Islet precursor cell (in vitro differentiated cells): ENCODE measurements around the gene TAS1R3.
"Not testable (repeated sequence)": the region's sequence is repeated elsewhere in the genome, so short reads cannot be mapped to it uniquely, and the experiment has no call there.

Experiments
- DNase-seq: peaks from one replicate; pipeline ENCODE4 v3.0.0-alpha.2; 2018

TAS1R3 gene

DNA sequence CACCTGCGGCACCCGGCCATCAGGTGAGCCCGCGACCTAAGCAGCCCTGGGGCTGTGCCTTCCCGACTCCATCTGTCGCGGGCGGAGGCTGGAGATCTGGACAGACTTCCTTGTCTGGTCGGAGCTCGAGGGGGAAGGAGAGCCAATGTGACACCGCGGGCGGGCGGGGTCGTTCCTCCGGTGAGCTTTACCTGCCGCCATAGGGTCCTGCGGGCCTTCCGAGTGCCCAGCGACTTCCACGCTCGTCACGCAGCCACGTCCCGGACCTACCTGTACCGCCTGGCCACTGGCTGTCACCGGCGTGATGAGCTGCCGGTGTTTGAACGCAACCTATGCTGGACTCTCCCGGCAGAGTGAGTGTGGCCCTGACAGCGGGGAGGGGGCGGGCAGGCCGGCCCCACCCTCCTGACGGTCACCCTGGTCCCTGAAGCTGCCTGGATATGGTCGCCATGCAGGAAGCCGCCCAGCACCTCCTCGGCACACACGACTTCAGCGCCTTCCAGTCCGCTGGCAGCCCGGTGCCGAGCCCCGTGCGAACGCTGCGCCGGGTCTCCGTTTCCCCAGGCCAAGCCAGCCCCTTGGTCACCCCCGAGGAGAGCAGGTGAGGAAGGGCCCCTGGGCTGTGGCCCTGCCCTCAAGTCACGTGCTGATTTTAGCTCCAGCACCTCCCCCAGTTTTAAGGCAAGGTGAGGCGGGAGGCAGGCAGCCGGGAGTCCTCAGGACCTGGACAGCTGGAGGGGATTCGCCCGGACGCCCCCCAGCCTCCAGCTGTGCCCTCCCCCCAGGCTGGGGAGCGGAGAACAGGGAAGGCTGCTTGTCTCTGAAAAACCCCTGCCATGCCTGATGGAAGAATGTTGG lies 21.6 kb upstream of the TAS1R3 start:
- DNase-seq = peak; percentile 70

DNA sequence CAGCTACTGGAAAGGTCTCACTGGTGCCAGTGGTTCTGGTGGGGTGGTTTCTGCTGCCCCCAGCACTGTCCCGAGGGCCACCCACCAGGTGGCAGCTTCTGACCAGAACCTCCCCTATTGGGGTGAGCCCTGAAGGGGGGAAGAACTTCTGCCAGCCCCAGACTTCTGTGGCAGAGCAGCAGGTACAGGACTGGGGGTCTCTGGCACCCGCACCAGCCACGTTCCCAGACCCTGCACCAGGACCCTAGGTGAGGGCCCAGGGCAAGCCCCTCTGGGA lies 21.0 kb upstream of the TAS1R3 start:
- no peak for DNase-seq

DNA sequence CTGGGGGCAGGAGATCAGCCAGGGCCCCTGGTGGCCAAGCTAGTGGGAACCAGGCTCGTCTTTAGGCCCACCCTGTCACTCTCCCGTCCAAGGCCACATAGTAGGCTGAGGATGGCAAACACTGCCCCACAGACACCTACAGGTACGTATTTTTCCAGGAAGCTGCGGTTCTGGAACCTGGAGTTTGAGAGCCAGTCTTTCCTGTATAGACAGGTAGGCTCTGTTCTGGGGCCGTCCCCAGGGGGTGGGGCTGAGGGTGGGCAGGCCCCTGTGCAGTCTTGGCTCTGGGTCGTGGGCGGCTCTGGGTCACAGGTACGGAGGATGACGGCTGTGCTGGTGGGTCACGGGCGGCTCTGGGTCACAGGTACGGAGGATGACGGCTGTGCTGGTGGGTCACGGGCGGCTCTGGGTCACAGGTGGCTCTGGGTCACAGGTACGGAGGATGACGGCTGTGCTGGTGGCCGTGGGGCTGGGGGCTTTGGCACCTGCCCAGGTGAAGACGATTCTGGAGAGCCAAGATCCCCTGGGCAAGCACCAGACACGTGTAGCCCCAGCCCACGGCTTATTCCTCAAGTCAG lies 20.5 kb upstream of the TAS1R3 start:
- no peak for DNase-seq

DNA sequence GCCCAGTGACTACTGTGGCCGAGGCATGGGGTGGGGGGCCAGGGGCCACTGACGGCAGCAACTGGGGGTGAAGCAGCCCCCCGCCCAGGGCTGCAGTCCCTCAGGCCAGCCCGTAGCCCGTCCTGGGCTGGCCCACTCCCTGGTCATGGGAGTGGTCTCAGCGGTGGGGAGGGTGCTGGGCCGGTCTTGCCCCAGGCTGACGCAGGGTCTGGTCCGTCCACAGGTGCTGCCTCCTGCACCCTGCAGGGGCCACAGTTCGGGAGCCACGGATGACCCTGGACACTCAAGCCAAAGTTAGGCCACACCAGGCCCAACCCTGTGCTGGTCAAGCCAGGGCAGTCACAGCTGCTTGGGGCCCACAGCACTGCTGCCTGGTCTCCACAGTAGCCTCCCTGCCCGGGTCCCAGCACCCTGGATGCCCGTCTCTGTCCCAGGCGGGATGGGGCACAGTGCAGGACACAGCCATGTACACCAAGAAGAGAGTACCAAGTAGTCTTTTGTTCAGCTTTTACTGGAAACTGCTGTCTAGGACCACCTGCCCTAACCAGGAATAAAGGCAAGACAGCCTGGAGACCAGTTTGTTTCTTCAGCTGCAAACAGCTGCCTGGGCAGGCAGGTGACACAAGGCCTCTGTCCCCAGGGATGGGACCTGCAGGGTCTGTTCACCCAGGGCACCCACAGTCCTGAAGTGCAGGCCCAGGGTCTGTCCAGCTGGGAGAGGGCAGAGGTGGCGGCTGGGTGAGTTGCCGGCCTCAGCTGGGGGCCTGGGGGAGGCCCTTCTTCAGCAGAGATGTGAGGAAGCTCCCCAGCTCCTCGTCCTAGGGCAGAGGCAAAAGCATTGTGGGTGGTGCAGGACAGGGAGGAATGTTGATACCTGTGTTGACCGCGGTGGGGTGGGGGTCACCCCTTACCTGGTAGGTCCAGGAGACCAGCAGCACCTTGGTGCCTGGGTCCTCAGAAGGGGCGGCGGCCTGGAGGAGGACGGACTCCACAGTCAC lies 19.7 kb upstream of the TAS1R3 start:
- DNase-seq = no peak

DNA sequence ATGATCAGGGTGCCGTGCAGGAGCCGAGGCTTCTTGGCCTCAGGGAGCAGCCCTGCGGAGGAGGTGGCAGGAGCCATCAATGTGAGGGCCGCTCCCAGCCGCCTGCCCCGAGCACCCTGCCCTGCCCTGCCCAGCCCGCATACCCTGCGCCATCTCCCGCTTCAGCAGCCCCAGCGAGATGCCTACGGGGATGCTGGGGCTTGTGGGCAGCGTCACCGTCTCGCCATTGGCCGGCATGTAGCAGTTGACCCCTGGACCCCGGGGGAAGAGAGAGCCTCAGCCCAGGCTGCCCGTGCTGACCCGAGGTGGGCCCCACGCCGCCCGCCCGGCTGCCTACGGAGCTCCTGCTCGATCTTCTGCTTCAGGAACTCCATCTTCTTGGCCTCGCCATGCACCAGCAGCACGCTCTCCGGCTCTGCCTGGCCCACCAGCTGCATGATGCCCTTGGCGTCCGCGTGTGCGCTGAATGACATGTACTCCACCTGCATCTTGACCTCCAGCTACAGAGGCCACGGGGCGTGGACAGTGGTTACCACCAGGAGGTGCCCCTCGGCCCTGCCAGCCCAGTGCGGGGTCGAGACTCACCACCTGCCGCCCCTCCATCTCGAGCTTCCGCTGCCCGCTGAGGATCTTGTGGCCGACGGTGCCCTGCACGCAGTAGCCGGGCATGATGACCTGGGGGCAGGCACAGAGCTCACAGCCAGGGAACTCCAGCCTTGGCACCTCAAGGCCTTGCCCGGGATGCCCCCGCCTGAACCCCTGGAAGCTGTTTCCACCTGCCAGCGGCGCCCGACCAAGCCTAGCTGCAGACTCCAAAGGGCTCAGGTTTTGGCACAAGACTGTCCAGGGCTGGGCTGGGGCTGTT lies 18.4 kb upstream of the TAS1R3 start:
- no peak for DNase-seq

DNA sequence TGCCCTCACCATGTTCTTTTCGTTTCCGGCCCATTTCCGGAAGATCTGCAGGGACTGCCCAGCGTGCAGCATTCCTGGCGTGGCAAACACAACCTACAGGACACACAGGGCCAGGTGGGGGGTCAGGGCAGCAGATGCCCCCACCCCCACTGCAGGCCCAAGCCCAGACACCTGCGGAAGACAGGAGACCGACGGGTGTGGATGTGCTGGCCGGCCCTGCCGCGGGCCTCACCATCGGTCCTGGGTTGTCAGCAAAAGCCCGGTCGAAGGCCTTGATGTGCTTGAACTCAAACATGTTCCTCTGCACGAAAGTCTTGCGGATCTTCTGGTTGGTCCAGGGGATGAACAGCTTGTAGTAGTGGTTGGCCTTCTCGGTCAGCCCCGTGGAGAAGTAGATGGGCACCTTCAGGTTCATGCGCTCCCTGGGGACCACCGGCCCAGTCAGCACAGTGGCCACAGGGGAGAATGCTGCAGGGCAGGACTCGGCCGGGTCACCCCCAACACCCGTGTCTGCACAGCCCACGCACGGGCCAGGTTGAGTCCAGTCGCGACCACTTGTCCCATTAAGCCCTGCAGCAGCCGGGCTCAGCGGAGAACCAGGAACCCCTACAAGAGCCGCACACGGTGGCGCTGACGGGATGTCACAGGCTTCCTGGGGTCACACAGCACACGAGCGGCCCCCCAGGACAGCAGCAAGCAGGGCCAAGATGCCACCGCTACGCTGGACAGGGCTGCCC lies 17.4 kb upstream of the TAS1R3 start:
- DNase-seq = no peak

DNA sequence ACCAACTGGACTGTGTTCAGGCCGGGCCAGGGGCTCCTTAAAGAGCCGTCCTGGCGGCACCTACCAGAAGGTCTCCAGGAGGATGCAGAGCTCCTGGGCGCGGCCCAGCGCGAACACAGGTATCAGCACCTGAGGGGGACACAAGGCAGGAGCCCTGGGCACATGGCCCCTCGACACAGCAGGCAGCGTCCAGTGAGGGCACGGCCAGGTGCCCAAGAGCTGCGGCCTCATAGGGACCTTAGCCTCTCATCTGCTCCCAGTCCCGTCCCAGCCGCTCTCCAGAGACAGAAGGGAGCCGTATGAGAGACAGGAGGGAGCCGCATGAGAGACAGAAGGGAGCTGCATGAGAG lies 16.9 kb upstream of the TAS1R3 start:
- DNase-seq = no peak

DNA sequence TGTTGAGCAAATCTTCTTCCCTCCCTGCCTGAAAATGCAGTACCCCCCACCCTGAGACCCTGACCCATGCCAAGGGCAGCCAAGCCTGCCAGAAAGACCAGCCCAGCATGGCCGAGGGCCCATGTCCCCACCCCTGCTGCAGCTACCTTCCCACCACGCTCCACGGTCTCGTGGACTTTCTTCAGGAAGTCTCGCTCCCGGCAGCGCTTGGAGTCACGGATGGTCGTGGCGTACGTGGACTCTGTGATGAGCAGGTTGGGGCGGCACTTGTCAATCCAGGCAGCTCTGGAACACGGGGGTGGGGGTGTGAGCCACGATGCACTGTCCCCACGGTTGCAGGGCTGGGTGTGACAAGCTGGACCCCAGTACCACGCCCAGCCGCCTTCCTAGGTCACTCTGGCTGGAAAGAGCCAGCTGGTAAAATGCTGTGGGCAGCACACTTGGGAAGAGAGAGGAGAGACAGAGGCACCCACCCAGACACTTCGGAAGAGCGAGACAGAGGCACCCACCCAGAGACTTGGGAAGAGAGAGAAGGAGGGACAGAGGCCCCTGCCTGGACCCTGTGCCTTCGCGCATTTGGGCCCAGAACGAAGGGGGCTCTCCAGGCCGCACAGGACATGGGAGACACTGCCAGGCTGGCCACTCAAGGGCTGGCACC lies 16.3 kb upstream of the TAS1R3 start:
- no peak for DNase-seq

DNA sequence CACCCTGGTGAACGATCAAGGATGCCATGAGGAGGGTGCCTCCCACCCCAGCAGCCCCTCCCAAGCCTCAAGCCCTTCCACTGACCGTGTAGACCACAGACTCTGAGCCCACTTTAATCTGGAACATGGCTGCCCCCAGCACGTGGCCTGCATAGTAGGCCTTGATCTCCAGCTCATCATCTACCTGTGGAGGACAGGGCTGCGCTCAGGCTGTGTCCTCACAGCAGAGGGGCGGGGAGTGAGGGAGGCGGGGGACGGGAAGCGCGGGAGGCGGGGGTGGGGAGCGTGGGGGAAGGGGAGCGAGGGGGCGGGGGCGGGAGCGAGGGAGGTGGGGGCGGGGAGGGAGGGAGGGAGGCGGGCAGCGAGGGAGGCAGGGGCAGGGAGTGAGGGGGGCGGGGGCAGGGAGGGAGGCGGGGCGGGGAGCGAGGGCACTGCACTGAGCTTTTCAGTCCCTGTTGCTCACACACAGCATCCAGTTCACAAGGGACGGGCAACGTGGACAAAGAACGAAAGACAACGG lies 15.6 kb upstream of the TAS1R3 start:
- no peak for DNase-seq

DNA sequence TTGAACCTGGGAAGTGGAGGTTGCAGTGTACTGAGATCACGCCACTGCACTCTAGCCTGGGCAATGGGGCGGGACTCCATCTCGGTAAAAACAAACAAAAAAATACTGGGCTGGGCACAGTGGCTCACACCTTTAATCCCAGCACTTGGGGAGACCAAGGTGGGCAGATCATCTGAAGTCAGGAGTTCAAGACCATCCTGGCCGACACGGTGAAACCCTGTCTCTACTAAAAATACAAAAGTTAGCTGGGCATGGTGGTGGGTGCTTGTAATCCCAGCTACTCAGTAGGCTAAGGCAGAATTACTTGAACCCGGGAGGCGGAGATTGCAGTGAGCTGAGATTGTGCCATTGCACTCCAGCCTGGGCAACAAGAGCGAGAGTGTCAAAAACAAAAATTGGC lies 14.9 kb upstream of the TAS1R3 start:
- DNase-seq = not testable (repeated sequence)

DNA sequence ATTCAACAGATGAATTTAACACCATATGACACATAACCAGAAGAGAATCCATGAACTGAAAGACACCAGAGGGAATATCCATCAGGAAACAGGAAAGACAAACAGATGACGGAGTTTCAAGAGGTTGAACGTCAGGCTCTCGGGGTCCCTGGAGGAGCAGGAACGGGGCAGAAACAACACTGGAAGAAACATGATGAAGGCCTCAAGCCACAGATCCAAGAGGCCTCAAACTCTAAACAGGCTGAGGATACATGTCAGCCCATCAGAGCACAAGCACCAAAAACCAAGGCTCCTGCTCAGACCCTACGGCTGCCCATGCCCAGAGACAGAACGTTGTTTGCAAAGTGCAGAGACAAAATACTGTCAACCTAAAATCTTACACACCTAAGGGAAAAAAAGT lies 13.7 kb upstream of the TAS1R3 start:
- DNase-seq = no peak

DNA sequence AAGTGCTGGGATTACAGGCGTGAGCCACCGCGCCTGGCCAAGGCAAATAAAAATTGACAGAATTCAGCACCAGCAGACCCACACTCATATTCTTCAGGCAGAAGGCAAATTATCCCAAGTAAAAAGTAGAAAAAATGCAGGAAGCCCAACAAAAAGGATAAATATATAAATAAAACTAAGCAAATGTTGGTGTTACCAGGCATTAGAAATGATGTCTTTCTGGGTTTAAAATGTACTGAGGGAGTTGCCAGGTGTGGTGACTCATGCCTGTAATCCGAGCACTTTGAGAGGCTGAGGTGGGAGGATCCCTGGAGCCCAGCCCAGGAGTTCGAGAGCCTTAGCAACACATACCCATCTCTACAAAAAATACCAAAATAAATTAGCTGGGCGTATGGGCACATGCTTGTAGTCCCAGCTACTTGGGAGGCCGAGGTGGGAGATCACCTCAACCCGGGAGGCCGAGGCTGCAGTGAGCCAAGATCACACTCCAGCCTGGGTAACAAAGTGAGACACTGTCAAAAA lies 12.9 kb upstream of the TAS1R3 start:
- peak; percentile 83 for DNase-seq

DNA sequence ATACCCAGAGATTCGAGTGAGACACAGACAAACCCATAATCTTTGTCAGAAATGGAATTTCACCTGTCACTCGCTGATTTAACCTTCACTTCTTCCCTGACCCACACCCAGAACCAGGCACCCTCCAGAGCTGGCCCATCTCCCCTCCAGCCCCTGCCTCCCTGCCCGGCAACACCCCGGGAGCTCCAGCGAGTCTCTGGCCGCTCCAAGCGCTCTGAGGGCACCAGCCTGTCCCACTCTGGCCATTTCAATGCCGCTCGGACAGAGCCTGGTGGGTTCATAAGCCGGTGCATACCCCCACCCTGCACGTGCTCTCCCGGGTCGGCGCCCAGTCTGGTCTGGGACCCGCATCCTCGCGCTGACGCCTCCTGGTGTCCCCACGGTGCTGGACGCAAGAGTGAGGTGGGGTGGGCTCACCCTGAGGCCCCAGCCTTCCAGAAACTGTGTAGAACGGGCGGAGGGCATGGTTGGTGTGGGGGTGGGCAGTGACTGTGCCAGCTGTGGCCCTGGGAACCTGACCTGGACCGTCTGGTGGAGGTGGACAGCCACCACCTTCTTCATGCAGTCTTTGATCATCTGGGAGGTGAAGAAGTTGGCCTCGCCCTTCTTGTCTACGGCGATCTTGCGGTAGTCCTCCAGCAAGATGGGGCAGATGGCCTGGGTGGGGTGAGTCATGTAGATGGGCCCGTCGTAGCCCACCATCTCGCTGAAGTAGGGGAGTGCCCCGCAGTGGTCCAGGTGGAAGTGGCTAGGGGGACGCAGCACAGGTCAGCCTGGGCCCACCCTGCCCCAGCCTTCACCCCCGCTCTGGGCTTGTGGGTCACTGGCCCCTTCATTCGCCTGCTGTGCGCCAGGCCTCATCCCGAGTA lies 12.1 kb upstream of the TAS1R3 start:
- no peak for DNase-seq

DNA sequence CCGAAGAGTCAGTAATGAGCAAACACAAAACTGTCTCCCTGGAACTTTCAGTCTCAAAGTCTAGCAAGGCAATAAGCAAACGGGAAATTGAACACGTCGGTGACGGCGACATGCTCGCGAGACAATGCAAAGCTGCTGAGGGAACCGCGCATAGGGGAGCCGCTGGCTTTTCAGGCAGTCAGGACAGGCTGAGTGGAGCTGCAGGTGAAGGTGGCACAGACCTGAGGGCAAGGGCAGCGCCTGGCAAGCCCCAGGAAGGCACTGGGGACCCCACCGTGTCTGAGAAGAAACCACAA lies 11.5 kb upstream of the TAS1R3 start:
- DNase-seq = no peak

DNA sequence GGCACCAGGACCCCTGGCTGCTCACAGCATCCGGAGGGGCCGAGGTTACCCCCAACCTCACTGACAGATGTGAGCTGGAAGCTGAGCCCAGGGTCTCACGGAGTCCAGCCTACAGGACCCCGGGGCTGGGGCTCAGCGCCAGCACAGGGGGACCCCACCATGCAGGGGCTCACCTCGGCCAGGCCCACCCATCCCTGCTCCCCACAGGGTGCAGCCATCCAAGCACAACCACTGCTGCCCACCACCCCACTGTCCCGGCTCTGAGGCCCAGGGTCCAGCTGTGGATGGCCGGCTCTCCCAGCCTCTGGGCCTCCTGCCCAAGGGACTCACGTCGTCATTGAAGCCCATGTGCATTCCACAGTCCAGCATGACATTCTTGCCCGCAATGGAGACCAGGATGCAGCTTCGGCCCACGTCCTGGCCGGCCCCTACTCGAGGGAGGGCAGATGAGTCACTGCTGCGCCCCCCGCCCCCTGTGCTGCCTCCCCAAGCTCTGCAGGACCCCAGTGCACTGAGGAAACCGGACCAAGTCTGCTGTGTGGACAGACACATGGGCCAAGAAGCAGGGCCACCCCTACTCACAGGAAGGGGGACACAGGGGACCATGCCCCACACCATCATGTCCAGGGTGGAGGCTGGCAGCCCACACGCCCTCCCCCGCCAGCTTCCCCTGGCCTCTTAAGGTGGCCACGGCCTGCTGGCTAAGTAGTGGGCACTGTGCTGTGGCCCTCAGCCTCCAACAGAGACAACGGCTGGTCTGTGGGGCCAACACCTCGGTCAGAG lies 10.2 kb upstream of the TAS1R3 start:
- DNase-seq = no peak

DNA sequence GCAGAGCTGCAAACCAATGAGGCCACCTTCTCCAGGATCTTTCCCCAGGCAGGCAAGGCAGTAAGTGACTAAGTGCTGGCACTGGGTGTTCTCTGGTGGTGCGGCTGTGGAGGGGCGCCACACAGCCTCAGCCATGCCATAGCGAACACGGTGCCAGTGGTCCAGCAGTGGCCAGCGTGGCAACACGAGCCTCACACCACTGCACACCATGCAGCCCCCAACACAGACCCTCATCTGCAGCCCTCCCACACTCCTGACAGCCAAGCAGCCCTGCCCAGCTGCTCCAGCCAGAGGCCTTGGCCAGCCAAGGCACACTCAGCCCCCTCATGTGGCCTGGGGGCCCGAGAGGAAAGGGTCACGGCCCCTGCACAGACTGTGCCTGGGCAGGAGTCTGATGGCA lies 9.6 kb upstream of the TAS1R3 start:
- DNase-seq = no peak

DNA sequence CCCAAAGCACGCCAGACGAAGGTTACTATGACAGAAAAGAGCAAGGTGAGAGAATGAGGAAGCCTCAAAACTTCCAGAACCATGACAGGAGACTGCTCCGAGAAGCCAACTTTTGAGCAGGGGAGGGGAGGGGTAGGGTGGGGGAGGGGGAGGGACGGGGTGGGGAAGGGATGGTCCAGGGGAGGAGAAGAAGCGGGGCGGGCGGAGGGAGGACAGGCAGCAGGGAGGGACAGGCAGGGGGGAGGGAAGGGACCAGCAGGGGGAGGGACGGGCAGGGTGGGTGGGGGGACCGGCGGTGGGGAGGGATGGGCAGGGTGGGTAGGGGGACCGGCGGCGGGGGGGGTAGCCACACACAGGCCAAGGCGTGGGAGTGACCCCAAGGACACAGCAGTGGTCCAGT lies 8.7 kb upstream of the TAS1R3 start:
- no peak for DNase-seq

DNA sequence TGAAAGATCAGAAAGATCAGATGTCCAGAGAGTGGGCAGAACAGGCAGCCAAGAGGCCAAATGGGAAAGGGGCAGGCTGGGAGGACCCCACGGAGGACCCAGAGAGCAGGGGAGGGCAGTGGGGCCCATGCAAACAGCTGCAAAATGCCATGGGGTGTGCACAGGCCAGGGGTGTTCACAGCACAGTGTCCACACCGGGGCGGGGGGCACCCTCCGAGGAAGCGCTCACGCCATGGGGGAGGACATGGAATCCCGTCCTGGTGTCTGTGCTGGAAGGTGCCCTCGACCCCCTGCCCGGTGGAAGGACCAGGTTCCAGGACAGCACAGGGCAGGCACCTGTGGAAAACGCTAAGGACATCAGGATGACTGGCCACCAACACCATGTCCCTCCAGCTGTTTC lies 8.1 kb upstream of the TAS1R3 start:
- DNase-seq = no peak

DNA sequence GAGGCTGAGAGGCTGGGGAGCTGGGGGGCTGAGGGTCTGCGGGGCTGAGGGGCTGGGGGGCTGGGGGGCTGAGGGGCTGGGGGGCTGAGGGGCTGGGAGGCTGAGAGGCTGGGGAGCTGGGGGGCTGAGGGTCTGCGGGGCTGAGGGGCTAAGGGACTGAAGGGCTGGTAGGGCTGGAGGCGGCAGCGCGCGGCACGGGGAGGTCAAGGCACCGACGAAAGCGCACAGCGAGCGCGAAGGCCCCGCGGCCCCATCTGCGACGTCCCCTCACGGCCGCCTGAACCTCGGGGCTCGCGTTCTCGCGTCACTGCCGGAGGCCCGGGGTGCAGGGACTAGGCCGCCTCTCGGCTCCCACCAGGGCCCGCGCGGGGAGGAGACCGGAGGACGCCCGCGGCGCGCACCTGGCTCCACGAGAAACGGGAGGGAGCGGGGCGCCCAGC lies 7.0 kb upstream of the TAS1R3 start:
- DNase-seq = no peak
